Lung (tissue), 12 donors: ENCODE results near the gene NRDE2. TPM values are rescaled to one million over a fixed set of nuclear protein-coding genes. Genes with fewer than 3 reads are reported as not detected.
A peak's percentile ranks its signal among the peaks of the same experiment; 100 is the strongest.

Experiments
- ATAC-seq: fragments of 200-7000 bp; cut with Tn5 transposase; one replicate; pipeline ENCODE4 v1.9.1; 2020; ENCODE audit warnings: moderate number of reproducible peaks; ENCODE audit not compliant: insufficient read depth, low FRiP score
- DNase-seq, 3 donors: peaks; one replicate each; pipeline ENCODE4 v3.0.0-alpha.2; 2013 to 2017
- H3K27ac ChIP-seq, 2 donors: one replicate each; pipeline ENCODE4 v1.5.1; 2013; ENCODE audit warnings: mild to moderate bottlenecking in 2 of 2, moderate library complexity in 2 of 2, control low read depth in 1 of 2, inconsistent platforms in 1 of 2, low read depth in 1 of 2, low read length in 1 of 2
- H3K27me3 ChIP-seq, 3 donors: one replicate each; pipeline ENCODE4 v1.5.1; 2013; ENCODE audit warnings: low read length in 2 of 3; ENCODE audit not compliant: control insufficient read depth in 3 of 3, insufficient read depth in 3 of 3
- H3K36me3 ChIP-seq, 4 donors: one replicate each; pipeline ENCODE4 v1.5.1; 2013; ENCODE audit warnings: low read length in 4 of 4, mild to moderate bottlenecking in 1 of 4, moderate library complexity in 1 of 4; ENCODE audit not compliant: control insufficient read depth in 4 of 4, insufficient read depth in 4 of 4
- H3K4me1 ChIP-seq, 5 donors: one replicate each; pipeline ENCODE4 v1.5.1; 2013; ENCODE audit warnings: low read length in 5 of 5, mild to moderate bottlenecking in 2 of 5, moderate library complexity in 1 of 5; ENCODE audit not compliant: control insufficient read depth in 5 of 5, insufficient read depth in 5 of 5
- H3K4me3 ChIP-seq: one replicate; pipeline ENCODE4 v1.5.1; 2013; ENCODE audit warnings: mild to moderate bottlenecking, control low read depth, moderate library complexity
- H3K9ac ChIP-seq, 2 donors: one replicate each; pipeline ENCODE4 v1.5.1; 2013; ENCODE audit warnings: low read length in 2 of 2, control low read depth in 1 of 2; ENCODE audit not compliant: insufficient read depth in 1 of 2
- H3K9me3 ChIP-seq, 4 donors: one replicate each; pipeline ENCODE4 v1.5.1; 2013; ENCODE audit warnings: low read length in 3 of 4, mild to moderate bottlenecking in 1 of 4, moderate library complexity in 1 of 4; ENCODE audit not compliant: control insufficient read depth in 4 of 4, insufficient read depth in 3 of 4
- WGBS, 2 donors: extraction: QIAGEN DNeasy Blood & Tissue Kit; methylation state at CpG; one replicate each; pipeline ENCODE4 v1.1.7; 2013; 5-methylcytosine and 5-hydroxymethylcytosine counted together
- polyA plus RNA-seq, 2 donors: library from polyadenylated mRNA; stranded (reverse); fragments of 200-250 nt; gene quantifications; one replicate each; pipeline ENCODE4 v1.2.1, GENCODE V29; 2013
- total RNA-seq, 2 donors: library from RNA; depleted of rRNA in 1 of 2; stranded (reverse); fragments of >200 nt in 1 of 2; gene quantifications; one replicate each; pipeline ENCODE4 v1.2.1, GENCODE V29; 2014 to 2021
- TF ChIP-seq, protein P1 (sequence below): IDR thresholded peaks from 2 replicates; pipeline ENCODE4 v1.5.1; 2012; ENCODE audit warnings: mild to moderate bottlenecking; ENCODE audit errors: control extremely low read depth, extremely low read depth
- donor health status: control.
- donor health status: control.
- donor health status: Bipolar disorder and iron deficiency.
- donor health status: healthy.
- donor health status: DM: yes; HTN: yes; CAD: no.

The NRDE2 gene
- total and polyA plus RNA-seq, 4 donors: 7.0 to 21.0 (median 13.3) TPM

DNA sequence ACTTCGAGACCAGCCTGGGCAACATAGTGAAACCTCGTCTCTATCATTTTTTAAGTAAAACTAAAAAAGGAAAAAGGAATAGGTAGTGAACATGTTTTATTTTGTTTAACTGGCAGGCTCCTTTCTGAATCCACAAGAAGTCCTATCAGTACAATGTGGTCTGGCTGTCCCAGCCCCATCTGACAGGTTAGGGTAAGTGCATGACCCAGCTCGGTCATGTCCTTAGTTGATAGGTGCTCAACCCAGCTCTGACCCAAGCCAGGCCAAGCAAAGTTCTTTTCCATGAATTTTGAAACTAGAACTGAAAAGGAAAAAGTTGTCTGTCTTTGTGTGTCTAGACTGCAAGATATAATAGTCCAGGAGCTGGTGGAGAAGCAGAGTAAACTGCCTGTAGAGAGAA, 4.7 kb upstream of the NRDE2 start:
- DNase-seq: no peak
- Histone ChIP-seq H3K4me1 (peaks cover 0 to 3% (median 0%) of the 10 kb centered on the region in 5 donors), H3K27me3 (peaks cover 0 to 8% (median 0%) of the 10 kb centered on the region in 3 donors), H3K27ac (no peak overlapping the region), H3K9ac (no peak overlapping the region), H3K9me3 (no peaks in the 10 kb centered on the region), H3K4me3 (no peak overlapping the region), H3K36me3 (no peaks in the 10 kb centered on the region)
- no peak for ATAC-seq
- TF ChIP-seq, protein P1, sequence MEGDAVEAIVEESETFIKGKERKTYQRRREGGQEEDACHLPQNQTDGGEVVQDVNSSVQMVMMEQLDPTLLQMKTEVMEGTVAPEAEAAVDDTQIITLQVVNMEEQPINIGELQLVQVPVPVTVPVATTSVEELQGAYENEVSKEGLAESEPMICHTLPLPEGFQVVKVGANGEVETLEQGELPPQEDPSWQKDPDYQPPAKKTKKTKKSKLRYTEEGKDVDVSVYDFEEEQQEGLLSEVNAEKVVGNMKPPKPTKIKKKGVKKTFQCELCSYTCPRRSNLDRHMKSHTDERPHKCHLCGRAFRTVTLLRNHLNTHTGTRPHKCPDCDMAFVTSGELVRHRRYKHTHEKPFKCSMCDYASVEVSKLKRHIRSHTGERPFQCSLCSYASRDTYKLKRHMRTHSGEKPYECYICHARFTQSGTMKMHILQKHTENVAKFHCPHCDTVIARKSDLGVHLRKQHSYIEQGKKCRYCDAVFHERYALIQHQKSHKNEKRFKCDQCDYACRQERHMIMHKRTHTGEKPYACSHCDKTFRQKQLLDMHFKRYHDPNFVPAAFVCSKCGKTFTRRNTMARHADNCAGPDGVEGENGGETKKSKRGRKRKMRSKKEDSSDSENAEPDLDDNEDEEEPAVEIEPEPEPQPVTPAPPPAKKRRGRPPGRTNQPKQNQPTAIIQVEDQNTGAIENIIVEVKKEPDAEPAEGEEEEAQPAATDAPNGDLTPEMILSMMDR: no peak
- WGBS, 2 donors: 89 to 93% methylated on average over 3 of the region's 3 CpGs

DNA sequence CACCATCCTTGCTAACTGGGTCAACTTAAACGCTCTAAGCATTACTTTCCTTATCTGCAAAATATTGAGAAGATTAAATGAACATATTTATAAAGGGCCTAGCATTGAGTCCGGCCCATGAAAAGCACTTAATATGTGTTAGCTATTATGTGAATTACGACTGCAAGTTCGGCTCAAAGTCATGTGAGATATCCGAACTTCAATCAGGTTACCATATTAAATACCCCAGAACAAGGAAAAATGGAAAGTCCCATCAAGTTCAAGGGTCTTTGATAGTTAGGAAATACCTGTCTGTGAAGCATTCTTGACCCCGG, 487 bp upstream of the NRDE2 start:
- ATAC-seq: no peak
- TF ChIP-seq, protein P1: no peak
- 37 to 51% methylated on average over 6 of the region's 6 CpGs for WGBS, 2 donors
- H3K27me3 ChIP-seq: no peaks in the 10 kb centered on the region
- no peak for DNase-seq
- H3K4me1 ChIP-seq: peaks cover 0 to 10% (median 4%) of the 10 kb centered on the region in 5 donors
- H3K4me3 ChIP-seq: no peak overlapping the region
- peak overlapping the region in 1 of 2 donors; percentile 57 for H3K9ac ChIP-seq
- H3K36me3 ChIP-seq: no peaks in the 10 kb centered on the region
- H3K9me3 ChIP-seq: no peaks in the 10 kb centered on the region
- H3K27ac ChIP-seq: peak overlapping the region in 1 of 2 donors; percentile 79

DNA sequence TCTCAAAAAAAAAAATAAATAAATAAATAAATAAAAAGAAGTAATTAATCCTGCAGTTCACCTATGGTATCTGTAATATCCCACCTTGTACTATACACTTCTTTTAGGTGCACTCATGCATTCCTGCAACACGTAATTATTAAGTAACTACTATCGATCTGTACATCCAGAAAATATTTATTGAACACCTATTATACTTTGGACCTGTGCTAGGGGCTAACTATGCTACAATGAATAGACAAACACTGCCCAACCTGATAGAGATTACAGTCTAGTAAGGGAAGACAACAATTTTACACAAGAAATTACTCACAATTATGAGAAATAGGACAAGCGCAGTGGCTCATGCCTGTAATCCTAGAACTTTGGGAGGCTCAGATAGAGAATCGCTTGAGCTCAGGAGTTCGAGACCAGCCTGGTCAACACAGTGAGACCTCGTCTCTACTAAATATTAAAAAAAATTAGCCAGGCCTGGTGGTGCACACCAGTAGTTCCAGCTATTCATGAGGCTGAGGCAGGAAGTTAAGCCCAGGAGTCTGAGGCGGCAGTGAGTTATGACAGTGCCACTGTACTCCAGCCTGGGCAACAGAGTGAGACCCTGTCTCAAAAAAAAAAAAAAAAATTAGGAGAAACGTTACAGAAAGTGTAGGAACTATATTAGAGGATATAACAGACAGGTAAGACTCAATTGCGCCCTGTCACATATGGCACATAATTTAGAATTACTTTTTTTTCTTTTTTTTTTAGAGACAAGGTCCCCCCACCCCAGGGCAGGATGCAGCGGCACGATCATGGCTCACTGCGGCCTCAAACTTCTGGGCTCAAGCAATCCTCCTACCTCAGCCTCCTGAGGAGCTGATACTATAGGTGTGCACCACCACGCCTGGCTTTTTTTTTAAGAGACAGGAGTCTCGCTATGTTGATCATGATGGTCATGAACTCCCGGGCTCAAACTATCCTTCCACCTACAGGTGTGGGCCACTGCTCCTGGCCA, 1.2 kb downstream of the NRDE2 start:
- peak overlapping the region; percentile 41 to 76 for H3K9ac ChIP-seq
- ATAC-seq: no peak
- TF ChIP-seq, protein P1: no peak

More for the DNA sequence above, 1.2 kb downstream of the NRDE2 start:
- WGBS, 2 donors: 95 to 97% methylated on average over 15 of the region's 15 CpGs
- no peaks in the 10 kb centered on the region for H3K36me3 ChIP-seq
- H3K9me3 ChIP-seq: no peaks in the 10 kb centered on the region
- no peak for DNase-seq
- H3K27me3 ChIP-seq: no peaks in the 10 kb centered on the region
- H3K27ac ChIP-seq: no peak overlapping the region
- H3K4me1 ChIP-seq: peaks cover 0 to 10% (median 4%) of the 10 kb centered on the region in 5 donors
- H3K4me3 ChIP-seq: peak overlapping the region; percentile 57
